ENCODE results near the gene TRPM7.
"Not testable (repeated sequence)": the region's sequence is repeated elsewhere in the genome, so short reads cannot be mapped to it uniquely, and the experiment has no call there.

GRCh38 chr15:50616960-50617359 is 69.6 kb downstream of the TRPM7 start:
- not testable (repeated sequence) for TF ChIP-seq CTCF (IDR thresholded peaks at IDR 0.05; ENCODE audit: low read length); EZH2 (IDR thresholded peaks at IDR 0.05; ENCODE audit: borderline replicate concordance, low read length)
